Measurements from ENCODE around the gene CBLIF.
A peak's percentile ranks its signal among the peaks of the same experiment; 100 is the strongest.
"Not testable (repeated sequence)": the region's sequence is repeated elsewhere in the genome, so short reads cannot be mapped to it uniquely, and the experiment has no call there.

The CBLIF gene

DNA sequence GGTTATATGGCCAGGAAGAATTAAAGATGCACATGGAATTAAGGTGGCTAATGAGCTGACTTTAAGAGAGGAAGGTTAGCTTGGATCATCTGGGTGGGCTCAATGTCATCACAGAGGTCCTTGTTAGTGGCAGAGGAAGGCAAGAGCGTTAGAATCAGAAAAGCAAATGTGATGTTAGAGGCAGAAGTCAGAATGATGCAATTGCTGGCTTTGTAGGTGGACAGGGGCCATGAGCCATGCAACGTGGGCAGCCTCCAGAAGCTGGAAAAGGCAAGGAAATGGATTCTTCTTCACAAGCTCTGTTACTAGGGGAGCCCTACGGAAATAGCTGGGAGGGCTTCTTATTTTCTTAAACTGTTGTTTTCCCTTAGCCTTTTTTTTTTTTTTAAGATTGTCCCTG, 2.3 kb upstream of the CBLIF start:
- DNase-seq (ENCODE audit: low read depth) = no peak

DNA sequence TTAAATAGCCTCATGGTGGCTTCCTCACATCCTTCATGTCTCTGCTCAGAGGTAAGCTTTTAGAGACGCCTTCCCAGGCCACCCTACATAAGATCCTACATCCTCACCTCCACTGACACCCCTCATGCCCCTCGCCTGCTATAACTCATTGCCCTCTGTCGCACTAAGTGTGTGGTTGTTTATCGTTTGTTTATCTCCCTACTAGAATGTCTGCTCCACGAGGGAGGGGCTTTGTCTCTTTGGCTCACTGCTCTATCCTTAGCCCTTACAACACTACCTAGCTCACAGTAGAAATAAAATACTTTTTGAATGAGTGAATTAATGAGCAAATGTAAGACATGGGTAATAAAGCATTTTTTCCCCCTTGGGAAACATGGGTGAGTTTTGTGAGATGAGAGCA, 1.3 kb upstream of the CBLIF start:
- no peak for DNase-seq (ENCODE audit: low read depth)

DNA sequence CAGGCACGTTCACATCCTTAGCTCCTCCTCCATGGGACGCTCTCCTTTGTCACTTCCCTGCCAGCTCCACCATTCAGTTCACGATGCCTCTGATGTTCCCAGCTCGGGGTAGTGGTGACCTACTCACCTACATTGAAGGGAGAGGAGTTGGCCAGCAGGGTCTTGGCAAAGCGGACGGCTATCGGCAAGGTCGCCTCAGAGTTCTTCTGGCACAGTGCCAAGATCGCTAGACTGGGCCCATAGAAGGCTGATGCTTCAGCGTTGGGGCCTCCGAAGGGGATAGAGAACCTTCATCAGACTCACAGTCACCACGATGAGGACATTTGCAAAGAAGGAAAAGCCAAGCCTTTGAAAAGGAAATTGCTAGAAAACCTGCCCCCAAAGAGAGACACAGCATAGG, 3.0 kb downstream of the CBLIF start:
- DNase-seq (ENCODE audit: low read depth) = no peak

DNA sequence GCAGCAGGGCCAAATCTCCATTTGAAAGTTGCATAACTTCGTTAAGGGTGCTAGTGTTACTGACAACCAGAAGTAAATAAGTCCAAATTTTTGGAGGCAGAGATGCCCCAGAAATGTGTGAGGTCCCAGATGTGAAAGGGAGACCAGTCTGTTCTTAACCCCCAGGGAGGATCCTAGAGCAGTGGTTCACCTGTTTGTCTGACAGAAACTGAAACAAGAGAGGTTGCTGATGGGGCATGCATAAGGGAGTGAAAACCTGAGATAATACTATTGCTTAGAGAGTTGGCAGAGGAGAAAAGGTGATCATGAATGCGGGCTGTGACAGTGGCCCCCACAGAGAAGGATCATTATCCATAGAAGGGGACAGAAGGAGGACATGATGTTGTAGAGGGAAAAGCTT, 3.8 kb downstream of the CBLIF start:
- DNase-seq (ENCODE audit: low read depth) = no peak

DNA sequence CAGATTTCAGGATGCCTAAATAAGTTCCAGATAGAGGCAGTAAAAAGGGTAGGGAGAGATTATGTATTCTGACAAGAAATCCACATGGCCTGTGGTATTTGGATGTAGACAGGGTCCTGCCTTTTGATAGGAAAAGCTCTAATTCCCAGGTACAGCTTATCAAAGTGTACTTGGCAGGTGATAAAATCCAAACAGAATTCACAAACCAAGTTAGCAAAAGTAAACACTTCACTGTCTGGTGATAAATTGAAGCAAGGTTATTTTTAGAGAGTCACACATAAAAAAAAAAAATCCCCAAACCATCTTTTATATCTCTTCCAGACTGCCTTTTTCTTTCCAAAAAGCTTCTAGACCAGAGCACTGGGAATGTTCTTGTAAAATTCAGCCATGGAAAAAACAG, 5.7 kb downstream of the CBLIF start:
- DNase-seq (ENCODE audit: low read depth) = no peak

DNA sequence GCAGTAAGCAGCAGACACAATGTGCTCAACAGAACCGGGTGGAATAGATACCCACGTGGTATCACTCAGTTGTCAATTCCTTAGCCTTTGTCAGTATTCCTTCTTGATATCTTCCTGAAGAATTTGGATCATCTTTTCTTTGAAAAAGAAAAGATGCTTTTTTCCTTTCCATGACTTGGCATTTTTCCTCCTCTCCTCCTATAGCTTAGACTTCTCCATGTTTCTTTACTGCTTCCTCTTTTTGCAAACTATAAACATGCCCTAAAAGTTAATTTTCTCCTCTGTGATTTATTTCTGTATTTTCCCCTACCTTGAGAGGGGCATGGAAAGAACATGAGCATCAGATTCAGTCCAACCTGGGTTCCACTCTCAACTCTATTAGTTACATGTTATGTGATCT, 11.7 kb downstream of the CBLIF start:
- DNase-seq (ENCODE audit: low read depth) = no peak

DNA sequence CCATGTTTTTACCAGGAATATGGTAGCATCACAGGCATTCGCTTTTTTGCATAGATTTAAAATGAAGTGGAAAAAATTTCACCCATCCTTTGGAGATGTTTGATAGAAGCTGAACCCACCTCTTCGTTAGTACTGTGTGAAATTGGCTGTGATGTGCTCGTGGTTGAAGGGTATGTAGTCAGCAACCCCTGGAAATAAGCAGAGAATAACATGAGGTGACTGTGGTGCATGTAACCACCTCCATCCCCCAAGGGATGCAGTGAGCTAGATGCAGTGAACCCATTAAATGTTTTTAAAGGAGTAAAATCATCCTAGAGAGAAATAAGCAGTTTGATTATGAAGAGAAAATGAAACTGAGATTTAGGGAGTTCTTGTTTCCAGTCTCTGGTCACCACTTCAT, 15.9 kb downstream of the CBLIF start:
- no peak for DNase-seq (ENCODE audit: low read depth)

DNA sequence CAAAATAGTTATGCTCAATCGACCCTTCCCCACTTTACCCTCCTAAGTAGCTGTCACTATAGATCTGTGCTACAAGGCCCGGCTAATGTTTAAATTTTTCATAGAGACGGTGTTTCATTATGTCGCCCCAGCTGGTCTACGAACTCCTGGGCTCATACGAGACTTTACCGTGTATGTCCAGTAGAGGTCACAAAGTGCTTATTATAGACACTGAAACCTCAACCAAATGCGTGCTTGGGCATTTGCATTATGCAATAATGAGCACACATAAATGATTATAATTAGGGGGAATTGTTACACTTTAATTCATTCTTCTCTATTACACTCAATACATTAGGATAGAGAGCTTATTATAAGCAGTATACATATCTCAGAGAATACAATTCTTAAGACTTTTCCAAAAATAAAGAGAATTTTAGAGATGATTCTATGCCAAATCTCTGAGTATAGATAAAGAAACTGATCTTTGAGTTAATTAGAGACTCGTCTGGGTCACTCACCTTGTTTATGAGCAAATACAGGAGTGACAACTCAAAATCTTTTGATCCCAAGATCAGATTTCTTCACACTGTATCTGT, 22.2 kb downstream of the CBLIF start:
- DNase-seq (ENCODE audit: low read depth) = peak; percentile 10

DNA sequence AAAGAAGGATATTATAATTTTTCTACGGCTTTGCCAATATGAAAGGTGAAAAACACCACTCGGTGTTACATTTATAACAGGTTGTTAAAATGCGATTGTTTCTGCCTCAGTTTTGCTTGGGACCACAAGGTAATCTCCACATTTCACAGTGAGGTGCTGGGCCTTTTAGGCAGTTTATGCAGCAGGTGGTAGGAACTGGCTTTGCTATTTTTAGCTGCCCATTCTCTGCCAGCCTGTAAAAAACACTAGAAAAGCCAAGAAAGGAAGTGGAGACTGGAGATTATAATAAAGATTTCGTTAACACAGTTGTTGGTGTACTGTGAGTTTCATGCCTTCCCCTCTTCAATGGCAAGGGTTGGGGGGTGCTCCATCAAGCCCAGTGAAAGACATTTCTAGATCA, 26.7 kb downstream of the CBLIF start:
- DNase-seq (ENCODE audit: low read depth) = no peak

DNA sequence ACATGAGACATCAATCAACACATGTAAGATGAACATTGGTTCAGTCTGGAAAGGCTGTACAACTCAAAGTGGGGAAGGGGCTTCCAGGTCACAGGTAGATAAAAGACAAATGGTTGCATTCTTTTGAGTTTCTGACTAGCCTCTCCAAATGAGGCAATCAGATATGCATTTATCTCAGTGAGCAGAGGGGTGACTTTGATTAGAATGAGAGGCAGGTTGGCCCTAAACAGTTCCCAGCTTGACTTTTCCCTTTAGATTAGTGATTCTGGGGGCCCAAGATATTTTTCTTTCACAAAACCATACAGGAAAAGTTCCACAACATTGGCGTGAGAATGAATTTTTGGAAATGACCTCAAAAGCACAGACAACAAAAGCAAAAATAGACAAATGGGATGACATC, 28.9 kb downstream of the CBLIF start:
- DNase-seq (ENCODE audit: low read depth) = not testable (repeated sequence)

DNA sequence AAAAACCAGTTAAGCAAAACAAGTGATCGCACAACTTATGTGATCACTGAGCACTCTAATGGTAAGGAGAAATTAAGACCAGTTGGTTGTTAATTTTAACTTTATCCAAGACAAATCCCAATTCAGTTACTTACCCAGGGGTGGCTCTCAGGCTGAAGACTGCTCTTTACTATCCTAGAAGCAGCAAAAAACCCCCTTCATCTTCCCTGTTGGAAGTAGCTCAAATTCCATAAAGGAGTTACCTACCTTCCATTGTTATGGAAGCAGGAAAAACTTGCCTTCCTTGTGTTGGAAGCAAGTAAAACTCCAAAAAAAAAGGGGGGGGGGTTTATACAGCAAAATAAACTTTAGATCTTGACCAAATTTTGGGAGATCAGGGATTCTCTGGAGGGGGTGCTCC, 29.5 kb downstream of the CBLIF start:
- no peak for DNase-seq (ENCODE audit: low read depth)

DNA sequence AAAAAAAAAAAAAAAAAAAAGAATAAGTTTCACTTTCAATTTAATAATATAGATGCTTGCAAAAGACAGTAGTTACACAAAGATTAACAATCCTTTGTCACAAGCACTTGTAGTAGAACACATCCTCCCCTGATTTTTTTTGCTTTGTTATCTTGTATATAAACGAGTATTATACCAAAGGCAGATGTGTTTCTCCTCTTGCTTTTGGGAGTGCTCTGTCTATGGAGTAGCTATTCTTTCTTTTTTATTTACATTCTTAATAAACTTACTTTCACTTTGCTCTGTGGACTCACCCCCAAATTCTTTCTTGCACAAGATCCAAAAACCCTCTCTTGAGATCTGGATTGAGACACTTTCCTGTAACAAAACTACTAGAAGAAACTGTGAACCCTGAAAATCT, 31.3 kb downstream of the CBLIF start:
- DNase-seq (ENCODE audit: low read depth) = no peak

DNA sequence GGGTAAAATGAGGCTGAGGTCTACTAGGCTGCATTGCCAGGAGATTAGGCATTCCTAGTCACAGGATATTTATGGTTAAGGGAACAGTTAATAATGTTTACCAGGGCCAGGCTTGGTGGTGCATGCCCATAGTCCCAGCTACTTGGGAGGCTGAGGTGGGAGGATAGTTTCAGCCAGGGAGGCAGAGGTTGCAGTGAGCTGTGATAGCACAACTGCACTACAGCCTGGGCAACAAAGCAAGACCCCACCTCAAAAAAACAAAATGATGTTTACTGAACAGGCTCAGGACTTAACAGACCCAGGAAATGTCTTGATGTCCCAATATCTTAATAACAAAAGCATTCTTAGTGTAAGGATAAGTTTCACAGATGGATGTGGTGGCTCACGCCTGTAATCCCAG, 31.9 kb downstream of the CBLIF start:
- DNase-seq (ENCODE audit: low read depth) = no peak

DNA sequence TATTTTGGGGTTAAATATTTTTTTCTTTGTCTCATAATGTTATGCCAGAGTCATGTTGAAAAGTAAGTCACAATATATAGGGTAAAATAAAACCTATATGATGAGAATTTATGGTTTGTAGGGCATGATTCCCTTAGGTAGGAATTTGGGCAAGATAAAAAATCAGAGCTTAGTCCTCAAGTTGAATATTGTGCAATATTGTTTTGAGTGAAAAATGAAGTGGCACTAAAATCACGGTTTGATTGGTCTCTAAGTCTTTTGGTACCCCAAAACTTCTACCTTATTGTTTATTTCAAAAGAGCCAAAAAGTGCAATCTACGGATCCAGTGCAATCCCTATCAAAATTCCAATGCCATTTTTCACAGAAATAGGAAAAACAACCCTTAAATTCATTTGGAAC, 33.1 kb downstream of the CBLIF start:
- DNase-seq (ENCODE audit: low read depth) = no peak

DNA sequence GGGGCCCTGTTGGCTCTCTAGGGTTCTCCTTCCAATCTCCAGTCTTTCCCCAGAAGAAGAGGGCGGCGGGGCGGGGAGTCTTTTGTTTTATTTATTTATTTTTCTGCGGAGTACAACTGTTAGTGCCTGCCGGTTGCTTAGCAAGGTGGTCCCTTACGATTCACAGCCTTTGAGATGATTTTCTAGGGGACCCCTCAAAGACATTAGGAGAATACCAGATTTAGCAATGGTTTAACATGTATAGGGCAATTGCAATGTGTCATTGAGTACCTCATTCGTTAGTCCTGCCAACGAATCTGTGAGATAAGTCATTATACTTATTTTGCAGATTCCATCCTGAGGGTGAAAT, 34.4 kb downstream of the CBLIF start:
- DNase-seq (ENCODE audit: low read depth) = no peak

DNA sequence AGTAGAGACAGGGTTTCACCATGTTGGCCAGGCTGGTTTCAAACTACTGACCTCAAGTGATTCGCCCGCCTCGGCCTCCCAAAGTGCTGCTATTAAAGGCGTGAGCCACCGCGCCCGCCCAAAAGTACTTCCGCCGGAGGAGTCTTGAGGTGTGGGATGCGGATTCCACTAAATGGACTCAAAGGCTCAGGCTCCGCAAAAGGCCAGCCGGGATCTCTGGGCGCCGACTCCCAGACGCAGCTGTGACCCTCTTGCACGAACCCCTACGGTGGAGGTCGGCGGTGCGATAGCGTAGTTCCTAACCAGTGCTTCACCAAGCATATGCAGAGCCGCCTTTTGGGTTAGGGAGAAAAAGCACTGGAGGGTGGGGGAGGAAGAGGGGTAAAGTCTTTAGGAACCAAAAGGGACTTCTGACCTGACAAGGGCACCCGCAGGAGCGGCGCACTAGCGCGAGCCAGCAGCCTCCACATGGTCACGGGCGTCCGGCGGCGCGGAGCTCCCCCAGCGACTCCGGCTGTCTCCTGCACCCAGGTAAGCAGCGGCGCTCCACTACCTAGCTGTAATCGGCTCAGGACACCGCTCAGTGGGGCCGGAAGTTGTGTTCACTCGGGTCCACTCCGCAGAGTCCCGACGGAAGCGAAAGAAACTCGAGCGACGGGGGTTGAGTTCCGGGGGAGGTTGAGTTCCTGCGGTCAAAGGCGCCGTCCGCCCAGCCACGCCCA, 34.9 kb downstream of the CBLIF start, which contains the start of gene MRPL16:
Gene MRPL16 (minus strand): TSS at position 590 of the 722 bp plus-strand sequence. CDS start 120 bp downstream, at position 470.
- DNase-seq (ENCODE audit: low read depth) = peak; percentile 86

DNA sequence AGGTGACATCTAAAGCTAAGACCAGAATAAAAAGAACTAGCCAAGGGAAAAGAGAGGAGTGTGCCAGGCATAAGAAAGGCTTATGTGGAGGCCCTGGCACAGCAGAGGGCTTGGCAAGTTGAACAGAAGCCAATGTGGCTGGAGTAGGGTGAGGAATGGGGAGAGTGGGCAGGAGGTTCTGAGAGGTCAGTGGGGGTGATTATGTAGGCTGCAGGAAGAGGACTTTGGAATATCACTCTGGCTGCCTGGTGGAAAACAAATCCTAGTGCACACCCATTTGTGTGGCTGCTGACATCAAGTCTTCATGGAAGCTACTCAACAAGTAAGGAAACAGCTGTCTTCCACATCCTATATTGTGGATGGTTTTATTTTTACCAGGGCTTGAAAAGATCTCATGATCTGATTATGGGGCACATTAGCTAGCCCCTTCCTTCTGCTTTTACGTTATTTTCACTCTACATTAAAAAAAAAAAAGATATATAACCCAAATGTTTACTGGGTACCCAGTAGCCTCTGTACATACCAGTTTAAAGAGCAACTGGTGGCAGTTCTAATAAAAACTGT, 38.2 kb downstream of the CBLIF start:
- no peak for DNase-seq (ENCODE audit: low read depth)

DNA sequence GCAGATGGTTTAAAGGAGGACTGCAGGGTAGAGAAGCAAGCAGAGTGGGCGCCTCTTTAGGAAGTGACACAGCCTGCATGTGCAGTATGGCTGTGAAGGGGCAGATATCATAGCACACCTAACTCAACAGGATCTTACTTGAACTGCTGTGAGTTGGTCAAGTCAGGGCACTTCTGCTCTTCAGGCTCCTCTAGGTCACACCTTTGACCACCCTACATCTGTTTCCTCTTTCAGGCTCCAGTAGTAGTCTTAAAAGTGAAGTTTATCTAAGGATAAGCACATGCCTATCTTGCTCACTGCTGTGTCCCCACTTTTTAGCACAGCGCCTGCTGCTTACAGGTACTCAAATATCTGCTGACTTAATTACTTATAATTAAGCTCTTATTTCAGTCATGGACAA, 41.2 kb downstream of the CBLIF start:
- no peak for DNase-seq (ENCODE audit: low read depth)

DNA sequence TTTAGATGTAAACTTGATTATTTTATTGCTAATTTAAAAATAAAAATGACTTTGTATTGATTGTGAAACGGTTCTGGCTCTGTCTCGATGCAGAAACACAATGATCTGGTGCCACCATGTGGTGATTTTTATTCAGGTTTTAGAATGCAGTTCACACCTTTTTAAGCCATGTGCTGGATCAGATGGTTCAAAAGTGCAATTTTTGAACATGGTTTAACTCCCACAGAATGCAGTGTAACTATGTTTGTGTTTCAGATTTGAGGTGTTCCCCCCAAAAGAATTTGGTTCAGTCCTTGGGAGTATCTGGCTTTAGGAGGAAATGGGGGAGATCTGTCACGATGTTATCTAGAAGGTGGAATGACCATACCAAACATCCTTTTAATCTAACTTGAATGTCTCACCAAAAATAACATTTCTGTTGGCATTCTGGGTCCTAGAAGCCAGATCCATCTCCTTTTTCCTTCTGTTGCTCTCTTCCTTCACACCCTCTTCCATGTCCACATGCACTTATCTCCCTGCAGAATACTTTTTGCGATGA, 42.6 kb downstream of the CBLIF start:
- DNase-seq (ENCODE audit: low read depth) = peak; percentile 23

DNA sequence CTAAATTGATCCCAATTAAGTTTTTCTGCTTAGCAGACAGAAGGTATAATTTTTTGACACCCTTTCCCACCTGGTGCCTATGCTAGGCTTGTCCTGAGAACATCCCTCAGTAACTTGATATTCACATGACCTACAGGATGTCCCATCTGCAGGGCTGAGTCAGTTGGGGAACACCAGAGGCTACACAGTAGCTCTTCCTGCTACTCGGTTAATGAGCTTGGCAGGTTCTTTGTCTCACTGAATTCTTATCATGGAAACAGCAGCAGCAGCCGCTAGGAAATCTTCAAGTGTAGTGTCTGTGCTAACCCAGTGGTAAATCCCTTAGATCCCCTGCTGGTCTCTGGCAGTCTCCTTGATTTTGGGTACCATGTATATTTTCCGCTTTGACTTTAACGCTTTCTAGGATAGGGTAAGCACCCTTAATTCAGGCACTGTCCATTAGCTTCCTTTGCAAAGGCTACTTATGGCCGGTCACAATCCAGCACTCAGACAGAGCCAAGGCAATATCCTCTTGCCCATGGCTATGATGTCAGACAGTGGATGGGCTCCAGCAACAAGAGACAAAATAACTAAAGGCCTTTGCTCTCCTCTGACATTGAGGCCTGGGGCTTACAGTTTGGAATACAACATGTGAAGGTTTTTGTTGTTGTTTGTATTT, 43.2 kb downstream of the CBLIF start:
- no peak for DNase-seq (ENCODE audit: low read depth)

DNA sequence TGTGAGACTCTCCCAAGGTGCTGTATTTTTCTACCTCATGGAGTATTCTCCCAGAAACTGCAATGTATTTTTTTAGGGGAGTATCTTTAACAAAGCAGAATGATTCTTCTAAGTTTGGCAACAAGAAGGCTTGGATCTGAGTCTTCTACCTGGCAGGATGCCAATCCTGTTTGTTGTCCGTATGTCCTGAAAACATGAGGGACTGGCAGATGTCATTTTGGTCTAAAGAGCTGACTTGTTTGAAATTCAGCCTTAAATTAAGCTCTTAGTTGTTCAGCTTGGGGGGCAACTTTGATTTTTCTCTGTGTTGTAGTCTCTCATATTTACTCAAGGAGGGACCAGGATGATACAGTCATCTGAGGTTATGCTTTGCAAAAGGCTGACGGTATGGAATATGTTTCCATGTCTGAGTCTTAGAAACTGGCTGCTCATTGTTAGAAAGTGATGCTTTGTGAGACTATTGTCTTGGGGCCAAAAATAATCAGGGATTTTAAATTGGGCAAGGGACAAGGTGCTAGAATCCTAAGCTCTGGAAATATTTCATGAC, 44.1 kb downstream of the CBLIF start:
- no peak for DNase-seq (ENCODE audit: low read depth)

DNA sequence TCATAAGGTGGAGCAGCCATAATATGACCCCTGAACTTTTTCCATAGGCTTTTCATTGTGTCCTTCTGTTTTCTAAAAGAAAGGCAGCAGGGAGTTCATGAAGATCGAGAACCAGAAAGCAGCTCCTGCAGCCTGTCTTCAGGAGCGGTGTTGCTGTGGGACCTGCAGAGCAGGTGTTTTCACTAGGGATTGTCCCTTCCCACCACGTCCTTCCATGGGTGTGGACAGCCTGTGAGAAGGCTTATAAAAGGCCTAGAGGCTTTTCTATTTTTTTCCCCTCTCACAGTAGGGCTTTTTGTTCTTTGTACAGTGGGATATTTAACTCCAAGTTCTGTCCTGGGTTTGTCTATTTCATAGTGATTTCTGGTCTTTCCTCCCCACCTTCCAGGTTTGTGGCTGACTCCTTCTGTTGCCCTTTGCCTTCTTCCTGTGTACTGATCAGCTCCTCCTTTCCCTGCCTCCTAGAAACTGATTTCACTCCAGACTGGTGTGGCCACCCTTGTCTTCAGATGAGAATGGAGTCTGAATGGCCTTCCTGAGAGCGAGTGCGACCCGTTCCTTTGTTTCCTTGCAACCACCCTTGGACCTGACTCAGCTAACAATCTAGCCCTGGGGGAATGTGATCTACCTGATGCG, 44.8 kb downstream of the CBLIF start:
- no peak for DNase-seq (ENCODE audit: low read depth)

Measured in activated T-cell treated with anti-CD3 and anti-CD28 coated beads for 24 hours (primary cell).